Activated naive CD8-positive, alpha-beta T cell treated with anti-CD3 and anti-CD28 coated beads for 36 hours (primary cell): ENCODE results near the gene LIN7C. TPM values are rescaled to one million over a fixed set of nuclear protein-coding genes. Genes with fewer than 3 reads are reported as not detected.

Experiments
- DNase-seq: peaks from one replicate; pipeline ENCODE4 v3.0.0; 2021
- H3K27ac Mint-ChIP-seq: one replicate; pipeline ENCODE4 v1.8.0; 2022; ENCODE audit warnings: mild to moderate bottlenecking, moderate library complexity, mixed read lengths
- H3K27me3 Mint-ChIP-seq: one replicate; pipeline ENCODE4 v1.8.0; 2022; ENCODE audit warnings: mild to moderate bottlenecking, mixed read lengths
- H3K36me3 Mint-ChIP-seq: one replicate; pipeline ENCODE4 v1.8.0; 2021; ENCODE audit warnings: mild to moderate bottlenecking, mixed read lengths
- H3K4me1 Mint-ChIP-seq: one replicate; pipeline ENCODE4 v1.8.0; 2021; ENCODE audit warnings: mixed read lengths
- H3K4me3 Mint-ChIP-seq: one replicate; pipeline ENCODE4 v1.8.0; 2022; ENCODE audit warnings: mild to moderate bottlenecking, moderate library complexity, mixed read lengths
- H3K9me3 Mint-ChIP-seq: one replicate; pipeline ENCODE4 v1.8.0; 2022; ENCODE audit warnings: mixed read lengths
- total RNA-seq, 2 experiments: library from RNA; stranded (reverse); gene quantifications; one replicate each; pipeline ENCODE4 v1.2.3, GENCODE V29; 2021

Gene LIN7C
- total RNA-seq, 2 experiments from 2014 or later, result 29.1 to 30.6 TPM

- Mint-ChIP-seq H3K27ac (no peak overlapping the region), H3K9me3 (no peaks in the 10 kb centered on the region), H3K27me3 (peaks cover 40% of the 10 kb centered on the region), H3K4me1 (peaks cover 10% of the 10 kb centered on the region), H3K36me3 (no peaks in the 10 kb centered on the region), H3K4me3 (no peak overlapping the region)
- DNase-seq, result no peak
Observed at GRCh38 chr11:27468209-27468994, 38.2 kb downstream of the LIN7C start.

- Mint-ChIP-seq H3K27ac (no peak overlapping the region), H3K4me3 (no peak overlapping the region), H3K9me3 (no peaks in the 10 kb centered on the region), H3K27me3 (peaks cover 32% of the 10 kb centered on the region), H3K4me1 (peaks cover 2% of the 10 kb centered on the region), H3K36me3 (no peaks in the 10 kb centered on the region)
- no peak for DNase-seq
Observed at GRCh38 chr11:27467181-27467913, 39.2 kb downstream of the LIN7C start.

GRCh38 chr11:27466363-27466762 is 40.2 kb downstream of the LIN7C start:
- no peak overlapping the region for H3K4me3 Mint-ChIP-seq
- no peak for DNase-seq
- H3K4me1 Mint-ChIP-seq, result peaks cover 2% of the 10 kb centered on the region
- no peaks in the 10 kb centered on the region for H3K9me3 Mint-ChIP-seq
- no peaks in the 10 kb centered on the region for H3K36me3 Mint-ChIP-seq
- H3K27ac Mint-ChIP-seq, result no peak overlapping the region
- peaks cover 30% of the 10 kb centered on the region for H3K27me3 Mint-ChIP-seq

- Mint-ChIP-seq H3K27me3 (peaks cover 25% of the 10 kb centered on the region), H3K36me3 (no peaks in the 10 kb centered on the region), H3K4me1 (peaks cover 2% of the 10 kb centered on the region), H3K4me3 (no peak overlapping the region), H3K9me3 (no peaks in the 10 kb centered on the region), H3K27ac (no peak overlapping the region)
- DNase-seq, result no peak
Observed at GRCh38 chr11:27465629-27466028, 40.9 kb downstream of the LIN7C start.

- Mint-ChIP-seq H3K27me3 (peaks cover 21% of the 10 kb centered on the region), H3K27ac (no peak overlapping the region), H3K4me1 (no peaks in the 10 kb centered on the region), H3K4me3 (no peak overlapping the region), H3K36me3 (no peaks in the 10 kb centered on the region), H3K9me3 (no peaks in the 10 kb centered on the region)
- no peak for DNase-seq
Observed at GRCh38 chr11:27464909-27465308, 41.7 kb downstream of the LIN7C start.

GRCh38 chr11:27464289-27464696 is 42.3 kb downstream of the LIN7C start:
- Mint-ChIP-seq H3K4me3 (no peak overlapping the region), H3K27ac (no peak overlapping the region), H3K27me3 (peaks cover 17% of the 10 kb centered on the region), H3K4me1 (no peaks in the 10 kb centered on the region), H3K9me3 (no peaks in the 10 kb centered on the region), H3K36me3 (no peaks in the 10 kb centered on the region)
- no peak for DNase-seq

- DNase-seq, result no peak
- no peak overlapping the region for H3K4me3 Mint-ChIP-seq
Observed at GRCh38 chr11:27462543-27462942, 44.0 kb downstream of the LIN7C start.

GRCh38 chr11:27460158-27460978 is 46.2 kb downstream of the LIN7C start:
- peaks cover 9% of the 10 kb centered on the region for H3K27me3 Mint-ChIP-seq
- H3K36me3 Mint-ChIP-seq, result no peaks in the 10 kb centered on the region
- no peaks in the 10 kb centered on the region for H3K9me3 Mint-ChIP-seq
- no peak overlapping the region for H3K27ac Mint-ChIP-seq
- no peaks in the 10 kb centered on the region for H3K4me1 Mint-ChIP-seq
- no peak overlapping the region for H3K4me3 Mint-ChIP-seq
- DNase-seq, result no peak

More at GRCh38 chr11:27462543-27462942, 44.0 kb downstream of the LIN7C start:
- Mint-ChIP-seq H3K4me1 (no peaks in the 10 kb centered on the region), H3K9me3 (no peaks in the 10 kb centered on the region), H3K36me3 (no peaks in the 10 kb centered on the region), H3K27ac (no peak overlapping the region), H3K27me3 (peaks cover 6% of the 10 kb centered on the region)

GRCh38 chr11:27459191-27459590 is 47.4 kb downstream of the LIN7C start:
- no peak for DNase-seq
- Mint-ChIP-seq H3K4me3 (no peak overlapping the region), H3K4me1 (no peaks in the 10 kb centered on the region), H3K27ac (no peak overlapping the region), H3K9me3 (no peaks in the 10 kb centered on the region), H3K27me3 (peaks cover 9% of the 10 kb centered on the region), H3K36me3 (no peaks in the 10 kb centered on the region)

GRCh38 chr11:27458182-27458581 is 48.4 kb downstream of the LIN7C start:
- peaks cover 5% of the 10 kb centered on the region for H3K27me3 Mint-ChIP-seq
- H3K4me3 Mint-ChIP-seq, result no peak overlapping the region
- no peaks in the 10 kb centered on the region for H3K36me3 Mint-ChIP-seq
- H3K9me3 Mint-ChIP-seq, result peaks cover 2% of the 10 kb centered on the region
- no peak overlapping the region for H3K27ac Mint-ChIP-seq
- no peaks in the 10 kb centered on the region for H3K4me1 Mint-ChIP-seq
- no peak for DNase-seq

- H3K27me3 Mint-ChIP-seq, result peaks cover 3% of the 10 kb centered on the region
- no peak overlapping the region for H3K4me3 Mint-ChIP-seq
- no peak overlapping the region for H3K27ac Mint-ChIP-seq
- DNase-seq, result no peak
- no peaks in the 10 kb centered on the region for H3K36me3 Mint-ChIP-seq
- peaks cover 2% of the 10 kb centered on the region for H3K9me3 Mint-ChIP-seq
- no peaks in the 10 kb centered on the region for H3K4me1 Mint-ChIP-seq
Observed at GRCh38 chr11:27456795-27457329, 49.7 kb downstream of the LIN7C start.

- H3K4me1 Mint-ChIP-seq, result no peaks in the 10 kb centered on the region
- DNase-seq, result no peak
- no peaks in the 10 kb centered on the region for H3K36me3 Mint-ChIP-seq
- peaks cover 3% of the 10 kb centered on the region for H3K27me3 Mint-ChIP-seq
- no peak overlapping the region for H3K27ac Mint-ChIP-seq
- H3K4me3 Mint-ChIP-seq, result no peak overlapping the region
- peaks cover 2% of the 10 kb centered on the region for H3K9me3 Mint-ChIP-seq
Observed at GRCh38 chr11:27456140-27456794, 50.3 kb downstream of the LIN7C start.

GRCh38 chr11:27455667-27456066 is 50.9 kb downstream of the LIN7C start:
- H3K27ac Mint-ChIP-seq, result no peak overlapping the region
- peaks cover 3% of the 10 kb centered on the region for H3K27me3 Mint-ChIP-seq
- no peak for DNase-seq
- no peaks in the 10 kb centered on the region for H3K36me3 Mint-ChIP-seq
- no peaks in the 10 kb centered on the region for H3K4me1 Mint-ChIP-seq
- no peak overlapping the region for H3K4me3 Mint-ChIP-seq
- peaks cover 2% of the 10 kb centered on the region for H3K9me3 Mint-ChIP-seq

- Mint-ChIP-seq H3K27ac (no peak overlapping the region), H3K9me3 (peaks cover 2% of the 10 kb centered on the region), H3K27me3 (peaks cover 3% of the 10 kb centered on the region), H3K36me3 (no peaks in the 10 kb centered on the region), H3K4me1 (no peaks in the 10 kb centered on the region), H3K4me3 (no peak overlapping the region)
- no peak for DNase-seq
Observed at GRCh38 chr11:27453701-27454100, 52.9 kb downstream of the LIN7C start.
